Measurements from ENCODE around the gene DSCAML1. TPM values are rescaled to one million over a fixed set of nuclear protein-coding genes. Genes with fewer than 3 reads are reported as not detected.

DSCAML1 gene
- total and polyA plus RNA-seq, 9 of the 15 experiments (the other 6 are each of a cell fraction or from before 2014, with no cell fraction given), result not detected

GRCh38 chr11:117663414-117663813, 133.6 kb downstream of the DSCAML1 start:
- no peak overlapping the region for H3K4me2 ChIP-seq (ENCODE audit: insufficient read depth, low read length)
- FAIRE-seq, result no peak
- H4K20me1 ChIP-seq (replicated peaks; ENCODE audit: control insufficient read depth, insufficient read depth, low read length), result 0 out of 2 replicates have a peak, but pooled peaks cover 4% of the 10 kb centered on the region
- intact Hi-C loops (cut with micrococcal nuclease) (no loop called here), in situ Hi-C loops (cut with MboI) (no loop called here)
- H2AFZ ChIP-seq (ENCODE audit: low read depth, low read length), result no peak overlapping the region
- no peaks in the 10 kb centered on the region for H3K9me3 ChIP-seq (replicated peaks; ENCODE audit: control insufficient read depth, insufficient read depth, low read depth, low read length)
- H3K79me2 ChIP-seq (ENCODE audit: control insufficient read depth, insufficient read depth, low read length), result no peaks in the 10 kb centered on the region
- no TSS peak for BruUV-seq (replicated peaks)
- WGBS (ENCODE audit: insufficient coverage, low coverage, missing lambda C conversion rate), result 0% methylated on average over 5 of the region's 5 CpGs
- no peaks in the 10 kb centered on the region for H3K36me3 ChIP-seq (ENCODE audit: control insufficient read depth, insufficient read depth, low read length)
- no peak overlapping the region for H3K27ac ChIP-seq (ENCODE audit: extremely low read depth, low read depth, low read length)
- H3K4me1 ChIP-seq (replicated peaks in 1 of 2; ENCODE audit: control insufficient read depth in 2 of 2, insufficient read depth in 2 of 2, low read length in 2 of 2), result no peaks in the 10 kb centered on the region; a peak in 1 of 5 replicates
- ChIA-PET POLR2A (interaction anchor here (0.9 kb wide), 1 partner anchor 24 kb away, joined by 4 read pairs; no protein-coding TSS in a partner anchor), CTCF (ENCODE audit: low intra/inter-chr PET ratio) (no interaction called here)
- H3K27me3 ChIP-seq (ENCODE audit: control insufficient read depth in 2 of 2, insufficient read depth in 2 of 2, low read length in 2 of 2), result peaks cover 30 to 81% of the 10 kb centered on the region in 2 experiments; a peak in 4 of 5 replicates
- no peak overlapping the region for H3K4me3 ChIP-seq
- ATAC-seq, result no peak
- DNase-seq (ENCODE audit: extremely low read depth in 1 of 4, low spot score in 3 of 4), result no peak
- TF ChIP-seq NR1H2 (CRISPR knock-in tag; IDR thresholded peaks at IDR 0.05) (no peak), CREB3 (tag; conservative IDR thresholded peaks at IDR 0.05; ENCODE audit: low read depth) (no peak), ZNF41 (CRISPR knock-in tag; conservative IDR thresholded peaks at IDR 0.05) (no peak), PKNOX1 (IDR thresholded peaks at IDR 0.05) (no peak), KLF13 (tag; IDR thresholded peaks at IDR 0.05; ENCODE audit: borderline replicate concordance, low read depth) (no peak), YY1 (IDR thresholded peaks at IDR 0.05; ENCODE audit: borderline replicate concordance in 1 of 3, control insufficient read depth in 1 of 3, extremely low read depth in 1 of 3, insufficient read depth in 3 of 3, insufficient read length in 1 of 3, insufficient replicate concordance in 2 of 3, low read depth in 1 of 3, low read length in 2 of 3) (no peak), JUND (IDR thresholded peaks at IDR 0.05; ENCODE audit: borderline replicate concordance, low read depth, low read length) (no peak), JUND (tag; IDR thresholded peaks at IDR 0.05; ENCODE audit: borderline replicate concordance, low read depth, low read length) (no peak), ZBTB9 (CRISPR knock-in tag; IDR thresholded peaks at IDR 0.05) (no peak)
- no peaks in the 10 kb centered on the region for H3K9me1 ChIP-seq (ENCODE audit: control insufficient read depth, insufficient read depth, low read length)
- no peak overlapping the region for H3K9ac ChIP-seq (ENCODE audit: insufficient read depth in 1 of 2, low read depth in 2 of 2, low read length in 2 of 2)

Data from K562 (cell line).